ENCODE measurements around the gene PDE6B.
"Not testable (repeated sequence)": the region's sequence is repeated elsewhere in the genome, so short reads cannot be mapped to it uniquely, and the experiment has no call there.

Gene PDE6B

GRCh38 chr4:683247-683897 is 58.0 kb downstream of the PDE6B start:
- DNase-seq (ENCODE audit: low spot score) = no peak

- DNase-seq (ENCODE audit: low spot score) = peak; percentile 81
These were observed 58.7 kb downstream of the PDE6B start for GRCh38 chr4:683982-684622.

- DNase-seq (ENCODE audit: low spot score) = no peak
These were observed 59.4 kb downstream of the PDE6B start for GRCh38 chr4:684623-685327.

- no peak for DNase-seq (ENCODE audit: low spot score)
These were observed 60.5 kb downstream of the PDE6B start for GRCh38 chr4:685679-686412.

- DNase-seq (ENCODE audit: low spot score) = no peak
These were observed 61.2 kb downstream of the PDE6B start for GRCh38 chr4:686413-687040.

- no peak for DNase-seq (ENCODE audit: low spot score)
These were observed 61.9 kb downstream of the PDE6B start for GRCh38 chr4:687048-687970.

- no peak for DNase-seq (ENCODE audit: low spot score)
These were observed 62.8 kb downstream of the PDE6B start for GRCh38 chr4:687971-688853.

GRCh38 chr4:688854-689681 is 63.7 kb downstream of the PDE6B start, which contains the start of gene SLC49A3:
Gene SLC49A3, minus strand, starts transcription at chr4:689151. Its CDS starts 24 bp downstream, at chr4:689127.
- DNase-seq (ENCODE audit: low spot score) = peak; percentile 69

- no peak for DNase-seq (ENCODE audit: low spot score)
These were observed 64.3 kb downstream of the PDE6B start for GRCh38 chr4:689723-690122.

- no peak for DNase-seq (ENCODE audit: low spot score)
These were observed 67.6 kb downstream of the PDE6B start for GRCh38 chr4:692771-693554.

- not testable (repeated sequence) for DNase-seq (ENCODE audit: low spot score)
These were observed 69.1 kb downstream of the PDE6B start for GRCh38 chr4:694341-694940.

- DNase-seq (ENCODE audit: low spot score) = no peak
These were observed 74.6 kb downstream of the PDE6B start for GRCh38 chr4:699816-700580.

GRCh38 chr4:700587-701264 is 75.4 kb downstream of the PDE6B start:
- no peak for DNase-seq (ENCODE audit: low spot score)

GRCh38 chr4:702618-703048 is 77.3 kb downstream of the PDE6B start:
- no peak for DNase-seq (ENCODE audit: low spot score)

- DNase-seq (ENCODE audit: low spot score) = no peak
These were observed 78.2 kb downstream of the PDE6B start for GRCh38 chr4:703336-704197.
